CD4-positive, alpha-beta T cell treated with Interleukin-15 for 1 hour (primary cell): Measurements from ENCODE around the gene ACER2.
"Not testable (repeated sequence)": the region's sequence is repeated elsewhere in the genome, so short reads cannot be mapped to it uniquely, and the experiment has no call there.

ENCODE experiments used
- DNase-seq: peaks from one replicate; pipeline ENCODE4 v3.0.0-alpha.2; 2020

ACER2 gene

GRCh38 chr9:19409401-19410194 lies 789 bp downstream of the ACER2 start:
- DNase-seq: no peak

DNA sequence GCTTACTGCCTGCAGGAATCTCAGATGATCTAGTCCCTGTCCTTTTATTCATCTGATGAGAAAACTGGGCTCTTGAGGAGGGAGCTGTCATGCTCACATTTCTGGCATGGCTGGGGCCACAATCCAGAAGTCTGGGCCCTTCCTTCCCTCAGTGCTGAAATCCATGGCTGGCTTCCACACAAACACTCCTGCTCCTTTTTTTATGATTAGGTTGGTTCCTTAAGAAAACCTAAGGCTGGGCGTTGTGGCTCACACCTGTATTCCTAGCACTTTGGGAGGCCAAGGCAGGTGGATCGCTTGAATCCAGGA lies 1.3 kb downstream of the ACER2 start:
- DNase-seq: no peak

DNA sequence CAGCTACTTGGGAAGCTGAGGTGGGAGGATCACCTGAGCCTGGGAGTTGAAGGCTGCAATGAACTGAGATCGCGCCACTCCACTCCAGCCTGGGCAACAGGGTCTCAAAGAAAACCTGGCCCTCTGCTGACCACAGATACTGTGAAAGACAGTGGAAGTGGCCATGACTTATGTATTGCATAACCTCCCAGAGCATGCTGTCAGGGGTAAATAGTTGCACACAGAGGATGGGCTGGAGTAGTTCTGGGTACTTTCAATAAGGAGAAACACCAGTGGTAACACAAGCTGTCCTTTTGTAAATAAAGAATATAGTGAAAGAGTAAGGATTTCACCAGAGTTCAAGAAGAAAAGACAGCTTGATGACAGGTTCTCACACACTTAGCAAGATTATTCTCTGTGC lies 1.8 kb downstream of the ACER2 start:
- DNase-seq: no peak

DNA sequence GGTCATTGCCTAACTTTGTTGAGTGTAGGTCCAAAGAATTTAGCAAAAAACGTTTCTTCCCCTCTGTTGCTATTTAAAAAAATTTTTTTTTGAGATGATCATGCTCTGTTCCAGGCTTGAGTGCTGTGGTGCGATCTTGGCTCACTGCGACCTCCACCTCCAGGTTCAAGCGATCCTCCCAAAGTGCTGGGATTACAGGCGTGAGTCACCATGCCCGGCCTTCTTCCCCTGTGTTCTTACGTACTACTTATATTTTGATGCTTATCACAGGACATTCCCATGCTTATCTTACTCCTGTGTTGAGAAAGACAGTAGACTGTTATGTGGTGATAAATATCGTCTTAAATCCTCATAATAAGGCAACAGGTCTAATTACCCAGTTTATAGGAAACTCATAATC lies 2.5 kb downstream of the ACER2 start:
- DNase-seq: no peak

DNA sequence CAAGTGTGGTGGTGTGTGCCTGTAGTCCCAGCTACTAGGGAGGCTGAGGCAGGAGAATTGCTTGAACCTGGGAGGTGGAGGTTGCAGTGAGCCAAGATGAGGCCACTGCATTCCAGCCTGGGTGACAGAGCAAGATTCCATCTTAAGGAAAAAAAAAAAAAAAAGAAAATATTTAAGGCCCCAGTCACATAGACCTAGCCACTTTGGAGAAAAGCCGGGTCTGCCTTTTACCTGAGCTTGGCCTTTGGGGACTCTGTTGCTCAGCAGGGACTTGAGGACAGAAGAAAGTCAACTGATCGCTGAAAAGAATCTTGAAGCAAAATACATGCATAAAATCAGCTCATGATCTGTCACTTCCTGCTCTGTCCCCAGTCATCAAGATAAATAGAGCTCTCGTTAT lies 4.6 kb downstream of the ACER2 start:
- not testable (repeated sequence) for DNase-seq

- no peak for DNase-seq
Observed at GRCh38 chr9:19416143-19416542, 7.3 kb downstream of the ACER2 start.

GRCh38 chr9:19420877-19421276 lies 12.1 kb downstream of the ACER2 start:
- no peak for DNase-seq

GRCh38 chr9:19423163-19423562 lies 14.4 kb downstream of the ACER2 start:
- DNase-seq: no peak

DNA sequence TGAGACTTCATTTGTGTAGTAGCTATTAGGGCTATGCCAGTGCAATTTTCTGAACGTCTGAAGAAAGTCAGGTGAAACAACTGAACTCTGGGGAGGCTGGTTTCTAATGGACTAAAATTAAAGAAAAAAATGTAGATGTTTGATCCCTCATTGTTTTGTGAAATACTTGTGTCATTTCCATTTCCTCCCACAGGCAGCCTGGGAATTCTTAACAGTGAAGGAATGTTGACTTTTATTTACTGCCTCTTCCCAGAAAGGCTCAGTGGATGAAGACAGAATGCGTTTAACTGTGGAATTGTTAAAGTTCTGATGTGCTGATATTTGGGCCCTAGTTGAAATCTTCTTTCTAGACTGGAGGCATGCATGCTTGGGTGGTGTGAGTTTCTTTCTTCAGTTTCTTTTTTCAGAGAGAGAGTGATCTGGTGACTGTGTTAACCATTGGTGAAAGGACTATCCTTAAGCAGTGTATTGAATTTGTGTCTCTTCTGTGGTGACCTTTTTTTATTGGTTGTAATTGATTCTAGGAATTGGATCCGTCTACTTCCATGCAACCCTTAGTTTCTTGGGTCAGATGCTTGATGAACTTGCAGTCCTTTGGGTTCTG lies 15.5 kb downstream of the ACER2 start:
- no peak for DNase-seq

DNA sequence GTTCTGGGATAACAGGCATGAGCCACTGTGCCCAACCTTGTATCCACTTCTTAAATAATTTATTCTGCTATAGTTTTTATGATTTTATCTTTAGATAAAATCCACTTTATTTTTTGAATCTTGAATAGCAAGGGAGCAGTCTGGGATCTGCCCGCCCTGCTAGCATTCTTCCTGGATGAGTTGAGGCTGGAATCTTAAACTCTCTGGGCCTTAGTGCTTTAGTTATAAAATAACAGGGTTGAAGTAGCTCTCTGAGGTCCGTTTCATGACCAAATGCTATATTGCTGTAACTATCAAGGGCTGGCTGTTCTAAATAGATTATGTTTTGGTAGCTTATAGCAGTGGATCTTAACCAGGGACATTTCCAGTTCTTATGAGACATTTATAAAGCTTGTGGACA lies 20.8 kb downstream of the ACER2 start:
- DNase-seq: no peak

DNA sequence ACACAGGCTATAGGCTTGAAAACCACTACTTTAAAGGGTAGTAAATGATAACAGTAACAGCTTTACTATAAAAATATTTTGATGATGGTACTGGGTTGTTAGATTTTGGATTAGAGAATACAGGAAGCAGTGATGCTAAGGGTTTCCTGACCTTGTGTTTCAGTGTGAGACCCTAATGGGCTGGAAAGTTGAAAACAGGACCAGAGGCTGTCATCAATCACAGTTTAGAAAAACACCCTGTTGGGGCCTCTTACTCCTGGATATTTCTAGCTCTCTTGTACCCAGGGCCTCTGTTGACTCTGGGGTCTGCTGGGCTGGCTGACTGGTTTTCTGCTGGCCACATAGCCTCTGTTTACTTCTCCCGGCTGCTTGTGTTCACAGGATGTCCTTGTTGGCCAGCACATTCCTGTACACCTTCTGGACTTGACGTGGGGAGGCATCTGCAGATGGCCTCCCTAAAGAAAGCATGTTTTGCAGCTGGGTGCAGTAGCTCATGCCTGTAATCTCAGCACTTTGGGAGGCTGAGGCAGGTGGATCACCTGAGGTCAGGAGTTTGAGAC lies 21.5 kb downstream of the ACER2 start:
- DNase-seq: no peak

GRCh38 chr9:19431361-19432171 lies 22.8 kb downstream of the ACER2 start:
- no peak for DNase-seq

DNA sequence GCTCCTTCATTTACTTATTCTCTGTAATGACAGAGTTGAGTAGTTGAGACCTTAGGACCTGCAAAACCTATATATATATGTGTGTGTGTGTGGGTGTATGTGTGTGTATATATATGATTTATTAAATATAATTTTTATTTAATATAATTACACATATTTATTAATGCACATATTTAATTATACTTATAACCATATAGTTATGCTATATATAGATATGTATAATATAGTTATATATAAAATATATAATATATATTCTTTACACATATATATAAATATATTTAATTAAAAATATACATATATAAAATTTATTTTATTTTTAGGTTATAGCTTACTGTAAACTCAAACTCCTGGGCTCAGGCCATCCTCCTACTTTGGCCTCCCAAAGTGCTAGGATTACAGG lies 23.7 kb downstream of the ACER2 start:
- DNase-seq: no peak

GRCh38 chr9:19433729-19434128 lies 24.9 kb downstream of the ACER2 start:
- DNase-seq: not testable (repeated sequence)

GRCh38 chr9:19440376-19440775 lies 31.6 kb downstream of the ACER2 start:
- DNase-seq: no peak

GRCh38 chr9:19440823-19441580 lies 32.2 kb downstream of the ACER2 start:
- no peak for DNase-seq

GRCh38 chr9:19441730-19442129 lies 32.9 kb downstream of the ACER2 start:
- DNase-seq: no peak

DNA sequence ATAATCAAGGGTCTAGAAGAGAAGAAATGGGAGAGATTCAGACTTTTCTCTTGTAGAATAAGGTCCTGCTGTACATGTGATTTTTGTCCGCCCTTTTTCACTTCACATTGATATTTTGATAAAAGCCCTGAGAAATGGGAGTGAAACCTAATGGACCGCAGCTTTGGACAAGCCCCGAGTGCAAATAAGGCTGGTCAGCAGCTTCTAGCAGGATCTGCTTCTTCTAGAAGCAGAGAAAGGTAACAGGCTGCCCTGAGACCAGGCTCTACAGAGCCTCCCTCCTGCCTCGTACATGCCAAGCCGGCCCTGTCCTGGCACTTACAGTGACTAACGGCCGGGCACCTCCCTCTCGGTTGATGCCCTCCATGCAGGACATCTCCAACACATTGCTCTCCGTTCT lies 33.4 kb downstream of the ACER2 start:
- DNase-seq: no peak

GRCh38 chr9:19445452-19445851 lies 36.6 kb downstream of the ACER2 start:
- DNase-seq: no peak

DNA sequence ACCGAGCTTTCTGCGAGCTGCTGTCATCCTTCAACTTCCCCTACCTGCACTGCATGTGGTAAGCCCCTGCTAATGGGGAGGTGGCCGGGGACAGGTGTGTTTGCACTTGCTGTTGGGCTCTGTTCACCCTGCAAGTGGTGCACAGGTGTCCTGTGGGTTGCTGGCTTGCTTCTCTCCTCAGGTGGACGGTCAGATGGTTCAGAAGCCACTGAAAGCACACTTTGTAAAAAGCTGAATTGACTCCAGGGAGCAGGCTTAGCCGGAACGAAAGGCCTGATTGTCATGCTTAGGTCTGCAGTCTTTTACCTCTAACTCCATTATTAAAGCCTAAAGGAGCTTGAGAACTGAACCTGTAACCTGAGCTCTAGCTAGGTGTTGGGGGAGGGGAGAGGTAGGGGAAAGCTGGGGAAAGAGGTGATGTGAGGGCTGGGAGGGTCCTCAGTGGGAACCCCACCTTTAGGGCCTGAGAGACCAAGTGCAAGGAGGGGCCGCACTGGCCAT lies 37.6 kb downstream of the ACER2 start:
- DNase-seq: no peak

DNA sequence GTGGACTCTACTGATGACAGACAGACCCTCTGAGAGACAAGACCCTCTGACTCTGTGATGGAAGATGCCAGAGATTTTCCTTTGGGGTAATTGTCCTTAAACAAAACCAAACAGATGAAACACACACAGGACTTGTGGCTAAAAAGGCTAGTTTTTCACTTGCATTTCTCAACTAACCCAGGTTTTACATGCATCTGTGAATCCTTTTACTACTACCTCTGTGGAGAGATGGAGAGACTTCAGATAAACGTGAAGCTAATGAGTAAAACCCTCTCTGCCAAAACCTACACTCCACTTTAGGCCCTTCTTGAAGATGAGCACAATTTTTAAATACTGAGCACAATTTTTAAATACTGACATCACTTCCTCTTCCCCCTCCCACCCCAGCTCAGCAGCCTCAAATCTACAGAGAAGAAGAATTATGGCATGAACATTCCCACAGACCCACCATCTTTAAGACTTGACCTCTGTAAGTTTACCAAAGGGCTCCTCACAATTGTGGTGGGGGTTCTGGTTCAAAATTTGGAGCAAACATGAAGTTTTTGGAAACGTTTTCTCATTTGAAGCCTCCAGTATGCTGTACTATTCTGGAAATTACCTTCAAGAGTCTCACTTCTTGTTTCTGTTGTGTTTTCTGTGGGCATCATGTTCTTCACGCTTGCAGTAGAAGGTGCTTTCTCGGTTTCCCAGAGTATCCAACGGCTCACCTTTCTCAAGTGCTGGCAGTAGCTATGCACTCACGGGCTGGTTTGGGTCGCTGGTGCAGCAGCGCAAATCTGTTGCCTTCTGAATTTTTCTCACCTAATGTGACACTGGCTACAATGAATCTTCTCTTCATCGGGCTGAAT lies 42.7 kb downstream of the ACER2 start:
- DNase-seq: no peak

- DNase-seq: no peak
Observed at GRCh38 chr9:19456426-19456825, 47.6 kb downstream of the ACER2 start.
